ENCODE results near the gene IL31.
A peak's percentile ranks its signal among the peaks of the same experiment; 100 is the strongest.

Gene IL31

DNA sequence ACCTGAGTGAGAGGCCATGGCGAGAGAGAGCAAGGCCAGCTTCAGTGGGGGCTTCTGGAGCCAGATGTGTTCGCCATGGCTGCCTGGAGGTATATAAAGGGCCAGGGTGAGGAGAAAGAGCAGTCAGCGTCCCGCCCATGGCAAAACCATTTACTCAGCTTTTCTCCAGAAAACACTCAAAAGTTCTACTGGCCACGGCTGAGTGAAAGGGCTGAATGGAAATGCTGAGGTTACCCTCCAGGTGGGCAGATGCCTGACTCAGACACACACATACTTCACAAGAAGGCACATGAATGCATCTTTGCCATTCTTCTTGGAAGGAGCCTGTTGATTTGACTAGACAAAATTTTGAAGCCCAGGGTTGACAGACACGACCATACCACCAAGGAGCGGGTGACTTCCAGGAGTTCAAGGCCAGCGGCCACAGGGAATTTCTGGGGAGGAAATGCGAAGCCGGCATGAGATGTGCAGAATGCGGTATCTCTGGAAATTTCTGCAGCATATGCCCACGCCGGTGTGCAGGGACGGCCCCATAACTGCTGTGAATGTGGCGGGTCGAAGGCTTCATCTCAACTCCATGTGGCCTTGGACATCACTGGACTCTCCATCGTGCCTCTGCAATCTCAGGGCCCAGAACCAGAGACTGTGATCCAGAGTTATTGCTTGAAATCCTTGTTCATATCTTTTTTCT lies at the start of gene IL31:
TSS of gene IL31 (minus strand) at position 67 of the 691 bp plus-strand sequence. CDS start at position 18, 49 bp downstream.
- no peaks in the 10 kb centered on the region for H3K4me1 ChIP-seq (ENCODE audit: control insufficient read depth, insufficient read depth, low read length, unreplicated experiment)
- no peaks in the 10 kb centered on the region for H3K36me3 ChIP-seq (ENCODE audit: insufficient read depth, low read length)
- H3K4me3 ChIP-seq (ENCODE audit: low read depth, low read length): no peak within 1 kb of the TSS
- no peaks in the 10 kb centered on the region; the same call in 1 of the 2 replicates for H3K27me3 ChIP-seq (ENCODE audit: insufficient read depth, low read length)
- H3K27ac ChIP-seq (ENCODE audit: low read depth, low read length): no peak within 1 kb of the TSS
- no peak within 1 kb of the TSS for H2AFZ ChIP-seq (ENCODE audit: low read length, unreplicated experiment)
- no peaks in the 10 kb centered on the region for H3K79me2 ChIP-seq (ENCODE audit: control insufficient read depth, insufficient read depth, low read length, unreplicated experiment)

DNA sequence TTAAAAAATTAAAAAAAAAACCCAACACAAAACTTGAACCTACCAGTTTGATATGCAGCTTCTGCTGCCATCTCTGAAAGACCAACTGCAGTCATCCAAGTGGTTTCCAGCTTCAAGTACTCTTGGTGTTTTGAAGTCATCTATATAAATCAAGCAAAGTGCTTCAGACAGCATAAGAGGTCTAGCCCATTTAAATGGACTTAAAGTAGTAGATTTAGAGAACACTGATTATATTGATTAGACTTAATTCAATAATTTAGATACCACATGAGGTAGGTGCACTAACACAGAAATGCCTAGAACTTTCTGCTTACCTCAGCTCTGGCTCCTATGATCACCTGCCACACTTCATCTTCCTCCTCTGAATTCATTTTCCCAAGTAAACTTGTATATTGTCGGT lies 42.4 kb upstream of the IL31 start:
- Histone ChIP-seq H3K4me3 (ENCODE audit: low read depth, low read length) (no peak overlapping the region), H3K4me1 (ENCODE audit: control insufficient read depth, insufficient read depth, low read length, unreplicated experiment) (no peaks in the 10 kb centered on the region), H3K79me2 (ENCODE audit: control insufficient read depth, insufficient read depth, low read length, unreplicated experiment) (peaks cover 15% of the 10 kb centered on the region), H2AFZ (ENCODE audit: low read length, unreplicated experiment) (no peak overlapping the region), H3K27me3 (ENCODE audit: insufficient read depth, low read length) (no peaks in the 10 kb centered on the region), H3K36me3 (ENCODE audit: insufficient read depth, low read length) (peaks cover 37% of the 10 kb centered on the region), H3K27ac (ENCODE audit: low read depth, low read length) (no peak overlapping the region)

DNA sequence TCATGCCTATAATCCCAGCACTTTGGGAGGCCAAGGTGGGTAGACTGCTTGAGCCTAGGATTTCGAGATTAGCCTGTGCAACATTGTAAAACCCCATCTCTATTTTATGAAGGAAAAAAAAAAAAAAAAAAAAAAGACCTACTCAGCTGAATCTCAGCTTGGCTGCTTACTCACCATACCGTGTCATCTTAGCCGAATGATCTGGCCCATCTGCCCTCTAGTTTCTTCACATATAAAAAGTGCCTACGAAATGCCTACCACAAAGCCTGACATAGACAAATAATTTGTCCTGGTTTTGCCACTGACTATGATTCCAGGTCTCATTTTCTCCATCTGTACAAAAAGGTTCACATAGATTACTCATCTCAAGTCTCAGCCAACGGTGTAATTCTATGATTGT lies 41.8 kb upstream of the IL31 start:
- no peak overlapping the region for H2AFZ ChIP-seq (ENCODE audit: low read length, unreplicated experiment)
- H3K79me2 ChIP-seq (ENCODE audit: control insufficient read depth, insufficient read depth, low read length, unreplicated experiment): peaks cover 8% of the 10 kb centered on the region
- H3K4me3 ChIP-seq (ENCODE audit: low read depth, low read length): no peak overlapping the region
- H3K4me1 ChIP-seq (ENCODE audit: control insufficient read depth, insufficient read depth, low read length, unreplicated experiment): no peaks in the 10 kb centered on the region
- peaks cover 37% of the 10 kb centered on the region for H3K36me3 ChIP-seq (ENCODE audit: insufficient read depth, low read length)
- H3K27ac ChIP-seq (ENCODE audit: low read depth, low read length): no peak overlapping the region
- no peaks in the 10 kb centered on the region for H3K27me3 ChIP-seq (ENCODE audit: insufficient read depth, low read length)

DNA sequence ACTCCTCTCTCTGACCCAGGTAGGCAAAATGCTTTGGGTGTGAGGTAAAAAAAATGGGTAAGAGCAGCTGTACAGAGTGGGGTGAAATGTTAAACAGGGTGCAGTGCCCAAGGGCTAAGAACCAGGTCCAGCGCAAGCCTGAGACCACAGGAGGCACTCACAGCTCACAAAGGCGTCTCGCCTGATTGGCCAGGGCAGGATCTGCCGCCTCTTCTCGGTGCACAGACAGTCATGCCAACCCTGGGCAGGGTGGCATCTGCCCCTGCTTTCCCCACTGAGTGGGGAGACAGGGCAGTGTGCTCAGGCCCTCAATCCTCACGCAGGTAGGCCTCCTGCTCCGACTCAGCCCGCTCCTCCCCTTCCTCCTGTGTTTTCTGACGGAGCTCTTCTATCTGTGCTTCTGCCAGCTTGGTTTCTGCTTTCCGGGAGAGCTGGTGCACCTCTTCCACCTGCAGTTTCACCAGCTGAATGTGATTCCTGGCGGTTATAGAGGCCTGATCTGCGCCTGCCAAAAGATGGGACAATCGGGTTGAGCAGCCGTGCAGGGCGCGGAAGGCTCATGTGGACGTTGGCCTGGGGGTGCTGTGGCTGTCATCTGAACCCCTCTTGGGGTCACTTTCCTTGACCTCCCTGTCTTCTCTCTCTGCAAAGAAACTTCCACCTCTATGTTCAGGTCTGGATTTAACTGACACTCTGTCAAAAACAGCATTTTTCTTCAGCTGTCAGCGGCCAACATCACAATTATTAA lies 34.2 kb upstream of the IL31 start:
- Histone ChIP-seq H3K27me3 (ENCODE audit: insufficient read depth, low read length) (peaks cover 20% of the 10 kb centered on the region), H2AFZ (ENCODE audit: low read length, unreplicated experiment) (no peak overlapping the region), H3K4me3 (ENCODE audit: low read depth, low read length) (no peak overlapping the region), H3K79me2 (ENCODE audit: control insufficient read depth, insufficient read depth, low read length, unreplicated experiment) (no peaks in the 10 kb centered on the region), H3K36me3 (ENCODE audit: insufficient read depth, low read length) (peaks cover 16% of the 10 kb centered on the region), H3K27ac (ENCODE audit: low read depth, low read length) (no peak overlapping the region), H3K4me1 (ENCODE audit: control insufficient read depth, insufficient read depth, low read length, unreplicated experiment) (no peaks in the 10 kb centered on the region)

DNA sequence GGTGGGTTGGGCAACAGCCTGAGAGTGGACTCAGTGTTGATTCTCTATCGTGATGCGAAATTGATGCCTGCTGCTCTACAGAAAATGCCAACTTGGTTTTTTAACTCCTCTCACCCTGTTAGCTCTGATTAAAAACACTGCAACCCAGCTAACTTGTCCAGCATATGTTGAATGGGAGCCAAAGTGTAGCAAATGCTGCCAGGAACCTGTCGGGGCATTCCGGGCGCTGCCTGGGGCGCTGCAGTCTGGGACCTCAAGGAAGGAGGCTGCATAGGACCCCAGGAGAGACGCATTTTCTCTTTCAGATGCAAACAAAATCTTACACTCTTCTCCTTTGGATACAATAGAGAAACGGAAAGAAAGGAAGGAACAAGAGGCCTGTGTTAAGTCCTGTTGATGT lies 33.4 kb upstream of the IL31 start:
- no peaks in the 10 kb centered on the region for H3K79me2 ChIP-seq (ENCODE audit: control insufficient read depth, insufficient read depth, low read length, unreplicated experiment)
- H3K27me3 ChIP-seq (ENCODE audit: insufficient read depth, low read length): peaks cover 20% of the 10 kb centered on the region
- peaks cover 15% of the 10 kb centered on the region for H3K36me3 ChIP-seq (ENCODE audit: insufficient read depth, low read length)
- no peak overlapping the region for H2AFZ ChIP-seq (ENCODE audit: low read length, unreplicated experiment)
- no peaks in the 10 kb centered on the region for H3K4me1 ChIP-seq (ENCODE audit: control insufficient read depth, insufficient read depth, low read length, unreplicated experiment)
- H3K4me3 ChIP-seq (ENCODE audit: low read depth, low read length): no peak overlapping the region
- H3K27ac ChIP-seq (ENCODE audit: low read depth, low read length): no peak overlapping the region

DNA sequence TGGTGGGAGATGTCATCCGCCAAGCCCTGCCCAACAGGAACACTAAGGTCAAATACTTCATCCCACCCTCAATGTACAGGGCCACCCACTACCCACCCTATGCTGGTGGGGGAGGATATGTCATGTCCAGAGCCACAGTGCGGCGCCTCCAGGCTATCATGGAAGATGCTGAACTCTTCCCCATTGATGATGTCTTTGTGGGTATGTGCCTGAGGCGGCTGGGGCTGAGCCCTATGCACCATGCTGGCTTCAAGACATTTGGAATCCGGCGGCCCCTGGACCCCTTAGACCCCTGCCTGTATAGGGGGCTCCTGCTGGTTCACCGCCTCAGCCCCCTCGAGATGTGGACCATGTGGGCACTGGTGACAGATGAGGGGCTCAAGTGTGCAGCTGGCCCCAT lies 33.0 kb upstream of the IL31 start:
- no peaks in the 10 kb centered on the region for H3K4me1 ChIP-seq (ENCODE audit: control insufficient read depth, insufficient read depth, low read length, unreplicated experiment)
- no peak overlapping the region for H3K27ac ChIP-seq (ENCODE audit: low read depth, low read length)
- H3K27me3 ChIP-seq (ENCODE audit: insufficient read depth, low read length): peaks cover 20% of the 10 kb centered on the region
- peaks cover 13% of the 10 kb centered on the region for H3K36me3 ChIP-seq (ENCODE audit: insufficient read depth, low read length)
- no peak overlapping the region for H2AFZ ChIP-seq (ENCODE audit: low read length, unreplicated experiment)
- no peak overlapping the region for H3K4me3 ChIP-seq (ENCODE audit: low read depth, low read length)
- H3K79me2 ChIP-seq (ENCODE audit: control insufficient read depth, insufficient read depth, low read length, unreplicated experiment): no peaks in the 10 kb centered on the region

DNA sequence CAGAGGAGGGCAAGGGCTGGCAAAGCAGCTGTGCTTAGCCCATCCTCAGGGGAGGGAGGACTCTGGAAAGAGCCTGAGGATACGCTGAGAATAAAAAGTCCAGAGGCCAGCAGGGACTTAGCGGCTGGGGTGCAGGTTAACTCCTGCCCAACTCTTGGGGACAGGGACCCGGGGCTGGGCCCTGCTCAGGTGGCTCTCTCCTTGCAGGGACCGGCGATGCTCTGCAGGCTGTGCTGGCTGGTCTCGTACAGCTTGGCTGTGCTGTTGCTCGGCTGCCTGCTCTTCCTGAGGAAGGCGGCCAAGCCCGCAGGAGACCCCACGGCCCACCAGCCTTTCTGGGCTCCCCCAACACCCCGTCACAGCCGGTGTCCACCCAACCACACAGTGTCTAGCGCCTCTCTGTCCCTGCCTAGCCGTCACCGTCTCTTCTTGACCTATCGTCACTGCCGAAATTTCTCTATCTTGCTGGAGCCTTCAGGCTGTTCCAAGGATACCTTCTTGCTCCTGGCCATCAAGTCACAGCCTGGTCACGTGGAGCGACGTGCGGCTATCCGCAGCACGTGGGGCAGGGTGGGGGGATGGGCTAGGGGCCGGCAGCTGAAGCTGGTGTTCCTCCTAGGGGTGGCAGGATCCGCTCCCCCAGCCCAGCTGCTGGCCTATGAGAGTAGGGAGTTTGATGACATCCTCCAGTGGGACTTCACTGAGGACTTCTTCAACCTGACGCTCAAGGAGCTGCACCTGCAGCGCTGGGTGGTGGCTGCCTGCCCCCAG lies 32.3 kb upstream of the IL31 start:
- H2AFZ ChIP-seq (ENCODE audit: low read length, unreplicated experiment): no peak overlapping the region
- H3K79me2 ChIP-seq (ENCODE audit: control insufficient read depth, insufficient read depth, low read length, unreplicated experiment): no peaks in the 10 kb centered on the region
- peaks cover 7% of the 10 kb centered on the region; the same call in 1 of the 2 replicates for H3K36me3 ChIP-seq (ENCODE audit: insufficient read depth, low read length)
- peaks cover 20% of the 10 kb centered on the region for H3K27me3 ChIP-seq (ENCODE audit: insufficient read depth, low read length)
- H3K4me1 ChIP-seq (ENCODE audit: control insufficient read depth, insufficient read depth, low read length, unreplicated experiment): no peaks in the 10 kb centered on the region
- no peak overlapping the region for H3K27ac ChIP-seq (ENCODE audit: low read depth, low read length)
- H3K4me3 ChIP-seq (ENCODE audit: low read depth, low read length): no peak overlapping the region

DNA sequence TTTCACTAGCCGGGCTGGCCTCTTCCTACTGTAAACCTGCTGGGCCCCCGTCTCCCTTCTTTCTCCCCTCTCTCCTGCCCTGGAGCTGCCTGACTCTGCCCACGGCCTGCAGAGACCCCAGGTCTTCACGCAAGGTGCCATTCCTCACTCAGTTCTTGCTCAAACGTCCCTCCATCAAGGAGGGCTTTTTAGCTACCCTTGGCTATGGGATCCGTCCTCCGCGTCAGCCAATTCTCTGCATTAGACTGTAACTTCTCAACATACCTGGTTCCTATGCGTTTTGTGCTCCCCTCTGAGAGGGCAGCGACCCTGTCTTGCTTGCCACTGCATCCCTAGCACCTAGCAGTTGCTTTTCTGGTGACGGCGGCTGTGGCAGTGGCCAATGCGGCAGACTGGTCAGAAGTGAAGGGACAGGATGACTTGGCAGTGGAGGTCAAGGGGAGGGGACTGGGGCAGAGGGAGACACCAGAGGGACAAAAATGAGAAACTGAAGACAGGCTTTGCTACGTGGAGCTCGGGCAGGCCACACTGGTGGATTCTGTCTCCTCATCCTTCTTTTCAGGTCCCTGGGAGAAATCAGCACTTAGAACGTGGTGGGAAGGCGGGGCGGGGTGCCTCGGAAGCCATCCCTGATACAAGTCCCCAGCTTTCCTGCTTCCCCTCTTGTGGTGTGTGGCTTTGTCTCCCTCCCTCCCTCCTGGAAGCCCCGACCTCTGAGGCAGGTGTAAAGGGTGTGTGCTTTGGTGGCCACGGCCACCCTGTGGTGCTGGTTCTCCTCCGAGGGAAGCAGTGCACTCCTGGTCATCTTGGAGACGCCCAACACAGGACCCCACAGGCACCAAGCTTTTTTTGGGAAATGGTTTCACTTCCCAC lies 31.3 kb upstream of the IL31 start:
- no peak overlapping the region for H2AFZ ChIP-seq (ENCODE audit: low read length, unreplicated experiment)
- no peak overlapping the region for H3K27ac ChIP-seq (ENCODE audit: low read depth, low read length)
- H3K36me3 ChIP-seq (ENCODE audit: insufficient read depth, low read length): peaks cover 4% of the 10 kb centered on the region; the same call in 1 of the 2 replicates
- no peaks in the 10 kb centered on the region for H3K79me2 ChIP-seq (ENCODE audit: control insufficient read depth, insufficient read depth, low read length, unreplicated experiment)
- H3K4me3 ChIP-seq (ENCODE audit: low read depth, low read length): no peak overlapping the region
- H3K4me1 ChIP-seq (ENCODE audit: control insufficient read depth, insufficient read depth, low read length, unreplicated experiment): no peaks in the 10 kb centered on the region
- peaks cover 20% of the 10 kb centered on the region for H3K27me3 ChIP-seq (ENCODE audit: insufficient read depth, low read length)

DNA sequence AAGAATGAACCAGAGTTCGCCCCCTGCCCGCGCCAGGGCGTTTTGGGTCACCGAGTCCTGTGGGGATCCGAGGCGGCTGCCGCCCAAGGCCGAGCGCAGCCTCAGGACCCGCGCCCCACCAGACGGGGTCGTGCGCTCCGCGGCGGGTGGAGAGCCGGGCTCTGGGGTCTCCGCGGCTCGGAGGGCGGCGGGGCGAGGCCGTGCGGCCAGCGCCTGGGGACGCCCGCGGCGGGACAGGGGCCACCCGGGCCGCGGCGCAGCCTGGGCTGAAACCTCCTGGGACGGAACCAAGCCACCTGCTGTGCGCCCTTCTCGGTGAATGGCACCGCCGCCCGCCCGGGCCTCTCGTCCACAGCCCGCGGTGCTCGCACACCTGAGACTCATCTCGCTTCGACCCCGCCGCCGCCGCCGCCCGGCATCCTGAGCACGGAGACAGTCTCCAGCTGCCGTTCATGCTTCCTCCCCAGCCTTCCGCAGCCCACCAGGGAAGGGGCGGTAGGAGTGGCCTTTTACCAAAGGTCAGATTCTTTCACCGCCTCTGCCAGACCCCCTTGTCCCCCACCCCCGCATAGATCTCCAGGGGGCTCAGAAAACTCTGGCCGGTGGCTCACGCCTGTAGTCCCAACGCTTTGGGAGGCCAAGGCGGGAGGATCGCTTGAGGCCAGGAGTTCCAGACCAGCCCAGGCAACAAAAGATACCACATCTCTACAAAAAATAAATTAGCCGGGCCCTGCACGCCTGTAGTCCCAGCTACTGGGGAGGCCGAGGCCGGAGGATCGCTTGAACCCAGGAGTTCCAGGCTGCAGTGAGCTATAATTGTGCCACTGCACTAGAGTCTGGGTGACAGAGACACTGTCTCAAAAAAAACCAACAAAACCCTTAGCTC lies 30.4 kb upstream of the IL31 start:
- no peaks in the 10 kb centered on the region for H3K79me2 ChIP-seq (ENCODE audit: control insufficient read depth, insufficient read depth, low read length, unreplicated experiment)
- no peak overlapping the region for H3K27ac ChIP-seq (ENCODE audit: low read depth, low read length)
- peak overlapping the region; percentile 81 for H3K4me3 ChIP-seq (ENCODE audit: low read depth, low read length)
- H3K4me1 ChIP-seq (ENCODE audit: control insufficient read depth, insufficient read depth, low read length, unreplicated experiment): no peaks in the 10 kb centered on the region
- peak overlapping the region; percentile 94 for H2AFZ ChIP-seq (ENCODE audit: low read length, unreplicated experiment)
- H3K27me3 ChIP-seq (ENCODE audit: insufficient read depth, low read length): peaks cover 20% of the 10 kb centered on the region
- no peaks in the 10 kb centered on the region for H3K36me3 ChIP-seq (ENCODE audit: insufficient read depth, low read length)

All from ACC112 (cell line).